Prostate gland (tissue), 2 donors: ENCODE results near the gene DPH1. TPM values are rescaled to one million over a fixed set of nuclear protein-coding genes. Genes with fewer than 3 reads are reported as not detected.
A peak's percentile ranks its signal among the peaks of the same experiment; 100 is the strongest.

Experiments
- DNase-seq: peaks from one replicate; pipeline ENCODE4 v3.0.0-alpha.2; 2019; ENCODE audit warnings: low spot score
- H3K27ac ChIP-seq, 2 donors: fragments of 200-600 bp; sonication (generic); 2 replicates each; pipeline ENCODE4 v1.5.1; 2017 to 2019
- H3K27me3 ChIP-seq: fragments of 200-600 bp; sonication (generic); replicated peaks from 2 replicates; pipeline ENCODE4 v1.5.1; 2019; ENCODE audit not compliant: insufficient read depth
- H3K36me3 ChIP-seq, 2 donors: fragments of 200-600 bp; sonication (generic); 1 replicate in 1 of 2; 2 replicates in 1 of 2; pipeline versions ENCODE4 v1.5.1 to v1.8.1; 2017 to 2019
- H3K4me1 ChIP-seq: fragments of 200-600 bp; sonication (generic); replicated peaks from 2 replicates; pipeline ENCODE4 v1.5.1; 2019
- H3K4me3 ChIP-seq, 2 donors: fragments of 200-600 bp; sonication (generic); 2 replicates each; pipeline ENCODE4 v1.5.1; 2017 to 2019
- H3K9me3 ChIP-seq: fragments of 200-600 bp; sonication (generic); 2 replicates; pipeline ENCODE4 v1.5.1; 2017
- CTCF ChIP-seq, 4 experiments: fragments of 200-600 bp in 2 of 4; fragments of 450-650 bp in 2 of 4; sonication (generic) in 2 of 4; IDR thresholded peaks; 1 replicate in 3 of 4; 2 replicates in 1 of 4; pipeline ENCODE4 v1.5.1; 2016 to 2019; ENCODE audit warnings: antibody characterized with exemption in 4 of 4, mild to moderate bottlenecking in 2 of 4, moderate library complexity in 2 of 4
- POLR2A ChIP-seq: fragments of 450-650 bp; IDR thresholded peaks from one replicate; pipeline ENCODE4 v1.6.1; 2016; ENCODE audit warnings: antibody characterized with exemption, mild to moderate bottlenecking
- POLR2AphosphoS5 ChIP-seq: sonication (generic); formaldehyde crosslinking; IDR thresholded peaks from one replicate; pipeline ENCODE4 v1.6.1; 2017; ENCODE audit warnings: antibody characterized with exemption
- WGBS: methylation state at CpG from one replicate; pipeline ENCODE4 v1.1.5; 2018; 5-methylcytosine and 5-hydroxymethylcytosine counted together
- intact Hi-C: fragments of 100-400 bp; cut with DNase I; formaldehyde crosslinking; loops from one replicate; pipeline ENCODE4 v1.14.2; 2022
- total RNA-seq, 2 donors: library from RNA; depleted of rRNA; stranded (reverse); fragments of >200 nt; gene quantifications; one replicate each; pipeline ENCODE4 v1.1.0, GENCODE V29; 2016

DPH1 gene
- total RNA-seq, 2 donors from 2014 or later, result 61.4 to 84.1 TPM

GRCh38 chr17:2027528-2028233 lies 2.3 kb upstream of the DPH1 start:
- TF ChIP-seq CTCF (IDR thresholded peaks at IDR 0.05), result no peak
- no peak for TF ChIP-seq POLR2AphosphoS5
- no peak for TF ChIP-seq POLR2A
- Histone ChIP-seq H3K4me3 (no peak overlapping the region), H3K27me3 (no peaks in the 10 kb centered on the region), H3K4me1 (no peaks in the 10 kb centered on the region), H3K9me3 (no peaks in the 10 kb centered on the region), H3K36me3 (no peaks in the 10 kb centered on the region), H3K27ac (no peak overlapping the region)
- intact Hi-C loops, result no loop called here
- DNase-seq, result no peak
- WGBS, result 71% methylated on average over 11 of the region's 11 CpGs

- peaks cover 0 to 3% of the 10 kb centered on the region in 2 donors for H3K36me3 ChIP-seq
- no peaks in the 10 kb centered on the region for H3K27me3 ChIP-seq
- WGBS, result 88% methylated on average over 5 of the region's 5 CpGs
- intact Hi-C loops, result no loop called here
- no peaks in the 10 kb centered on the region for H3K4me1 ChIP-seq
- DNase-seq, result no peak
- TF ChIP-seq POLR2AphosphoS5 (no peak), CTCF (IDR thresholded peaks at IDR 0.05) (no peak), POLR2A (no peak)
- H3K9me3 ChIP-seq, result no peaks in the 10 kb centered on the region
- no peak overlapping the region for H3K27ac ChIP-seq
- H3K4me3 ChIP-seq, result no peak overlapping the region
Observed at GRCh38 chr17:2028234-2028614, 1.7 kb upstream of the DPH1 start.

- DNase-seq, result no peak
- intact Hi-C loops, result no loop called here
- no peak overlapping the region for H3K27ac ChIP-seq
- no peaks in the 10 kb centered on the region for H3K4me1 ChIP-seq
- no peak overlapping the region for H3K4me3 ChIP-seq
- WGBS, result 54% methylated on average over 6 of the region's 6 CpGs
- H3K27me3 ChIP-seq, result no peaks in the 10 kb centered on the region
- TF ChIP-seq POLR2A (no peak), POLR2AphosphoS5 (no peak), CTCF (IDR thresholded peaks at IDR 0.05) (no peak)
- peaks cover 0 to 8% of the 10 kb centered on the region in 2 donors for H3K36me3 ChIP-seq
- no peaks in the 10 kb centered on the region for H3K9me3 ChIP-seq
Observed at GRCh38 chr17:2028737-2029136, 1.2 kb upstream of the DPH1 start.

- H3K36me3 ChIP-seq, result peaks cover 0 to 9% of the 10 kb centered on the region in 2 donors
- no peak for DNase-seq
- no peaks in the 10 kb centered on the region for H3K9me3 ChIP-seq
- peak overlapping the region in 1 of 2 donors; percentile 61 for H3K27ac ChIP-seq
- TF ChIP-seq CTCF (IDR thresholded peaks at IDR 0.05) (peak in 2 of 4 experiments; percentile 51 to 63), POLR2AphosphoS5 (no peak)
- H3K27me3 ChIP-seq, result no peaks in the 10 kb centered on the region
- peak overlapping the region; percentile 82 to 84 for H3K4me3 ChIP-seq
- intact Hi-C loops, result loop anchor here (5.0 kb wide), 1 partner anchor 308 kb away; the partner anchor contains the start of gene WDR81
- H3K4me1 ChIP-seq, result no peaks in the 10 kb centered on the region
- 14% methylated on average over 10 of the region's 10 CpGs for WGBS
Observed at GRCh38 chr17:2030779-2031163, 818 bp downstream of the DPH1 start.

GRCh38 chr17:2033153-2033552 lies 3.2 kb downstream of the DPH1 start:
- Histone ChIP-seq H3K9me3 (no peaks in the 10 kb centered on the region), H3K4me1 (no peaks in the 10 kb centered on the region), H3K36me3 (peaks cover 0 to 13% of the 10 kb centered on the region in 2 donors), H3K27me3 (no peaks in the 10 kb centered on the region), H3K4me3 (no peak overlapping the region), H3K27ac (no peak overlapping the region)
- intact Hi-C loops, result loop anchor here (5.0 kb wide), 1 partner anchor 311 kb away; the partner anchor contains the start of gene WDR81
- TF ChIP-seq POLR2A (no peak), POLR2AphosphoS5 (no peak), CTCF (IDR thresholded peaks at IDR 0.05) (no peak)
- 88% methylated on average over 7 of the region's 7 CpGs for WGBS
- DNase-seq, result no peak
